ENCODE results near the gene CLUH. TPM values are rescaled to one million over a fixed set of nuclear protein-coding genes. Genes with fewer than 3 reads are reported as not detected.

The CLUH gene
- polyA plus RNA-seq, 1 experiment, result 13.4 TPM

- POLR2A ChIA-PET, result interaction anchor here (0.5 to 0.7 kb wide), 2 partner anchors 113 to 227 kb away, joined by 3 to 4 read pairs; no protein-coding TSS in a partner anchor
Observed at GRCh38 chr17:2710803-2711607, 559 bp downstream of the CLUH start.

GRCh38 chr17:2710071-2710802 lies 1.3 kb downstream of the CLUH start:
- TF ChIP-seq, protein P1, sequence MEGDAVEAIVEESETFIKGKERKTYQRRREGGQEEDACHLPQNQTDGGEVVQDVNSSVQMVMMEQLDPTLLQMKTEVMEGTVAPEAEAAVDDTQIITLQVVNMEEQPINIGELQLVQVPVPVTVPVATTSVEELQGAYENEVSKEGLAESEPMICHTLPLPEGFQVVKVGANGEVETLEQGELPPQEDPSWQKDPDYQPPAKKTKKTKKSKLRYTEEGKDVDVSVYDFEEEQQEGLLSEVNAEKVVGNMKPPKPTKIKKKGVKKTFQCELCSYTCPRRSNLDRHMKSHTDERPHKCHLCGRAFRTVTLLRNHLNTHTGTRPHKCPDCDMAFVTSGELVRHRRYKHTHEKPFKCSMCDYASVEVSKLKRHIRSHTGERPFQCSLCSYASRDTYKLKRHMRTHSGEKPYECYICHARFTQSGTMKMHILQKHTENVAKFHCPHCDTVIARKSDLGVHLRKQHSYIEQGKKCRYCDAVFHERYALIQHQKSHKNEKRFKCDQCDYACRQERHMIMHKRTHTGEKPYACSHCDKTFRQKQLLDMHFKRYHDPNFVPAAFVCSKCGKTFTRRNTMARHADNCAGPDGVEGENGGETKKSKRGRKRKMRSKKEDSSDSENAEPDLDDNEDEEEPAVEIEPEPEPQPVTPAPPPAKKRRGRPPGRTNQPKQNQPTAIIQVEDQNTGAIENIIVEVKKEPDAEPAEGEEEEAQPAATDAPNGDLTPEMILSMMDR (IDR thresholded peaks at IDR 0.05; ENCODE audit: insufficient read depth, low read depth, low read length), result no peak
- no peaks in the 10 kb centered on the region; the same call in 1 of the 2 replicates for H3K36me3 ChIP-seq (ENCODE audit: control insufficient read depth, insufficient read depth, low read length)
- ChIA-PET CTCF (interaction anchor here (0.6 to 1.2 kb wide), 3 partner anchors 10 to 310 kb away, joined by 3 read pairs; no protein-coding TSS in a partner anchor), POLR2A (no interaction called here)
- no peak for DNase-seq (ENCODE audit: low read depth)
- H3K4me3 ChIP-seq (ENCODE audit: low read depth, low read length), result peak overlapping the region; percentile 81
- H3K27me3 ChIP-seq (ENCODE audit: control insufficient read depth, insufficient read depth, low read length), result no peaks in the 10 kb centered on the region

More at GRCh38 chr17:2710803-2711607, 559 bp downstream of the CLUH start:
- DNase-seq (ENCODE audit: low read depth), result no peak
- CTCF ChIA-PET, result interaction anchor here (0.6 kb wide), 1 partner anchor 311 kb away, joined by 3 read pairs; no protein-coding TSS in a partner anchor
- Histone ChIP-seq H3K4me3 (ENCODE audit: low read depth, low read length) (peak overlapping the region; percentile 81), H3K36me3 (ENCODE audit: control insufficient read depth, insufficient read depth, low read length) (no peaks in the 10 kb centered on the region; the same call in 1 of the 2 replicates), H3K27me3 (ENCODE audit: control insufficient read depth, insufficient read depth, low read length) (no peaks in the 10 kb centered on the region)
- TF ChIP-seq, protein P1 (IDR thresholded peaks at IDR 0.05; ENCODE audit: insufficient read depth, low read depth, low read length), result no peak

DNA sequence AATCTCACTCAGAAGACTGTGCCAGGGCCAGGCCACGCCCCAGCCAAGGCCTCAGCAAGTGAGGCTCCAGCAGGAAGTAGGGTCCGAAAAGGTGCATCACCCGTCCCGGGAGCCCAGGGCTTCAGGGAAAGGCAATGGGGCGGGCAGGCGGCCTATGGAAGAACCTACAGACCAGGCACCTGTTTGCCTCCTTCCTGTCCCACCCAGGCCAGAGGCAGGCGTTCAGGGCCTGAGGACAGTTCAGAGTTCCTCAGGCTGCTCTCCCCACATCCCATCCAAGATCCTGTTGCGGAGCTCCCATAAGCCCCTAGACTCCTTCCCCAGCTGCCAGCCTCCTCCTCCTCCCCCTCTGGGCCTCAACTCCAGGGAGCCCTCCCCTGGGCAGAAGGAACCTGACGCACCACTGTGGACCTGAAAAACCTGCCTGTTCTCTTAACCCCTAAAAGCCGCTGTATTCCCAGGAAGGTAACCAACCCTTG lies 2.3 kb downstream of the CLUH start:
- POLR2A ChIA-PET, result no interaction called here
- H3K4me3 ChIP-seq (ENCODE audit: low read depth, low read length), result no peak overlapping the region

GRCh38 chr17:2708585-2709182 lies 2.9 kb downstream of the CLUH start:
- ChIA-PET CTCF (no interaction called here), POLR2A (no interaction called here)
- DNase-seq (ENCODE audit: low read depth), result no peak
- TF ChIP-seq, protein P1 (IDR thresholded peaks at IDR 0.05; ENCODE audit: insufficient read depth, low read depth, low read length), result no peak
- no peaks in the 10 kb centered on the region for H3K27me3 ChIP-seq (ENCODE audit: control insufficient read depth, insufficient read depth, low read length)
- no peak overlapping the region for H3K4me3 ChIP-seq (ENCODE audit: low read depth, low read length)
- H3K36me3 ChIP-seq (ENCODE audit: control insufficient read depth, insufficient read depth, low read length), result peaks cover 4% of the 10 kb centered on the region

More for the DNA sequence above, 2.3 kb downstream of the CLUH start:
- TF ChIP-seq, protein P1 (IDR thresholded peaks at IDR 0.05; ENCODE audit: insufficient read depth, low read depth, low read length), result no peak
- no peaks in the 10 kb centered on the region for H3K27me3 ChIP-seq (ENCODE audit: control insufficient read depth, insufficient read depth, low read length)
- CTCF ChIA-PET, result interaction anchor here (0.7 to 1.2 kb wide), 2 partner anchors 9 to 22 kb away, joined by 3 read pairs; no protein-coding TSS in a partner anchor
- no peaks in the 10 kb centered on the region; the same call in 1 of the 2 replicates for H3K36me3 ChIP-seq (ENCODE audit: control insufficient read depth, insufficient read depth, low read length)
- DNase-seq (ENCODE audit: low read depth), result no peak
